HG03103 (cell line): ENCODE data around the gene RTN1.
"Not testable (repeated sequence)": the region's sequence is repeated elsewhere in the genome, so short reads cannot be mapped to it uniquely, and the experiment has no call there.

Experiments
- ATAC-seq: cut with Tn5 transposase; IDR thresholded peaks from one replicate; pipeline ENCODE4 v1.9.1; 2021; ENCODE audit warnings: low read depth; ENCODE audit not compliant: unreplicated experiment

The RTN1 gene

GRCh38 chr14:59707778-59708561 is 162.6 kb downstream of the RTN1 start:
- ATAC-seq = no peak

DNA sequence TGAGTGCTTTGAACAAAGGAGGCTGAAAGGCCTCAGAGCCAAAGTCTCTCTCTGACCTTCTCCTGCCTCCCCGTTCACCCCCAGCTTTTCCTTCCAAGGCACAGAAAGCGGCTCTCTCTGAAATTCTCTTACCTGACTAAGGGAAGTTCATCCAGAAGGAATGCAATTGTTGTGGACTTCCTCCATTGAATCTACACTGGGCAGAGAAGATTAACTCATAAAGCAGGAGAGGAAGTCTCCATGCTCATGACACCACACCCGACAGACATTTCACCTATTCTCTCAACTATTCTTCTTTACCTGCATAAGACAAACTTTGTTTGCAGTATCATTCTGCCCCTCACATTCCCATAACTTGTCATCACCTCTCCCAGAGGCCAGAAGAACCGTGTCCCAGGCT is 164.7 kb downstream of the RTN1 start:
- ATAC-seq = no peak

GRCh38 chr14:59705245-59705644 is 165.3 kb downstream of the RTN1 start:
- no peak for ATAC-seq

GRCh38 chr14:59704054-59704645 is 166.4 kb downstream of the RTN1 start:
- ATAC-seq = no peak

- no peak for ATAC-seq
These were observed 171.1 kb downstream of the RTN1 start for GRCh38 chr14:59699442-59699841.

- ATAC-seq = no peak
These were observed 171.8 kb downstream of the RTN1 start for GRCh38 chr14:59698793-59699192.

- ATAC-seq = no peak
These were observed 175.4 kb downstream of the RTN1 start for GRCh38 chr14:59695198-59695597.

GRCh38 chr14:59691266-59691665 is 179.3 kb downstream of the RTN1 start:
- no peak for ATAC-seq

- ATAC-seq = no peak
These were observed 180.2 kb downstream of the RTN1 start for GRCh38 chr14:59690426-59690825.

- peak; percentile 100 for ATAC-seq
These were observed 182.1 kb downstream of the RTN1 start for GRCh38 chr14:59688224-59689170.

GRCh38 chr14:59687663-59688062 is 182.9 kb downstream of the RTN1 start:
- no peak for ATAC-seq

- ATAC-seq = no peak
These were observed 190.7 kb downstream of the RTN1 start for GRCh38 chr14:59679872-59680271.

DNA sequence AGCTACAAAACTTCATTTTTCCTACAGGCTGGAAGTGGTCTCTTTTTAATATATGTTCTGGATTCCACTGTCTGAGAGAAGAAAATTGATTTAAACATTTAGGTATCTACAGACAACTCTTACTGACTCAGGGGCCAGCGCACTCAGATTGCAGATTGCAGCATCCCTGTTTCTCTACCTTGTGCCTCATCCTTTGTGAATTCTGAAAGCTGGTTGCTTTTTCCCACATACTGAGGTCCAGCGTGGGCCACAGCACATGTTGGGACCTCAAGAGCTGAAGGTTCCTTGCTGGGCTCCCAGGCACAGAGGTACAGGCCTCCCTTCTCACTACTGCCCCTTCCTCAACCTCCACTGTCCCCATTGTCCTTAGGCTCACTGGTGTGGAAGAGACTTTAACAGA is 192.2 kb downstream of the RTN1 start:
- ATAC-seq = no peak

DNA sequence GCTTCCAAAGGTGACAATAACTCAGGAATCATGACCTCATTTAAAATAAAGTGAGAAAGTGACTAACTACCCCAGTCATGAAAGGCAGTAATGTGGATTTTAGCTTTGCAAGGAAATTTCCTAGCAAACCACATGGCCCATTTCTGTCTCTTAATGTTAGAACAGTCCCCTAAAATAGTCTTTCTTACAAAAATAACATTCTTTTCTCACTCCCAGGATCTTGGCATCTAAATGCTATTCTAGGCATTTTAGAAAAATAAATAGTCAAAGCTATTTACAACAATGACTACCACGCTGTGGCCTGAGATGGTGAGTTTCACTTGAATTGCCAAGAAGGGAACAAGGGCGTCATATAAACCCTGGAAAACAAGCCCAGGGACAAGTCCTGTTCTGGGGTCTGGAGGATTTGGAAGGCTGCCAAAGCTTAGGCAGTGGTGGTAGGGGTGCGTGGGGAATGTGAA is 192.8 kb downstream of the RTN1 start:
- ATAC-seq = no peak

GRCh38 chr14:59675394-59675793 is 195.2 kb downstream of the RTN1 start:
- no peak for ATAC-seq

GRCh38 chr14:59664741-59665140 is 205.8 kb downstream of the RTN1 start:
- ATAC-seq = no peak

- no peak for ATAC-seq
These were observed 212.8 kb downstream of the RTN1 start for GRCh38 chr14:59657769-59658168.

DNA sequence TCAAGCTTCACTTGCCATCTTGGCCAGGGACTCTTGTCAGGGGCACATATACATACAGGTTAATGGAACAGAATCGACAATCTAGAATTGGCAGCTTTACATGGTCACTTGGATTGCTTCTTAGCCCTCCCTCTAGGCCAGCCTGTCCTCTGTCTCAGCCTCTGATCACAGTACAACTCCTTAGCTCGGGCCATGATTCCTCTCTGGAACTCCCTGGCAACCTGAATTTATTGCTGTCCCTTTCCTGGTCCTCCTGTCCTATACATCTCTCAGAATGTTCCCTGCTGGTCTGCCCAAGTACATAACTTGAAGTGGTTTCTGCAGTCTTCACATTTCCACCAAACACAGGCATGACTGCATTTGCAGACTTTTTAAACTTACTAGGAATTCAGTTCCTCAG is 214.1 kb downstream of the RTN1 start:
- ATAC-seq = no peak

DNA sequence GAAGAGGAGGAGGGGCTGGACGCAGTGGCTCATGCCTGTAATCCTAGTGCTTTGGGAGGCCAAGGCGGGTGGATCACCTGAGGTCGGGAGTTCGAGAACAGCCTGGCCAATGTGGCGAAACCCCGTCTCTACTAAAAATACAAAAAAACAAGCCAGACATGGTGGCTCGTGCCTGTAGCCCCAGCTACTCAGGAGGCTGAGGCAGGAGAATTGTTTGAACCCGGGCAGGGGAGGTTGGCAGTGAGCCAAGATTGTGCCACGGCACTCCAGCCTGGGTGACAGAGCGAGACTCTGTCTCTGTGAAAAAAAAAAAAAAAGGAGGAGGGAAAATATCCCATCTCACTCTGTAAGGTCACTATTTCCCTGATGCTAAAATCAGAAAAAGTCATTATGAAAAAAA is 216.4 kb downstream of the RTN1 start:
- ATAC-seq = not testable (repeated sequence)

DNA sequence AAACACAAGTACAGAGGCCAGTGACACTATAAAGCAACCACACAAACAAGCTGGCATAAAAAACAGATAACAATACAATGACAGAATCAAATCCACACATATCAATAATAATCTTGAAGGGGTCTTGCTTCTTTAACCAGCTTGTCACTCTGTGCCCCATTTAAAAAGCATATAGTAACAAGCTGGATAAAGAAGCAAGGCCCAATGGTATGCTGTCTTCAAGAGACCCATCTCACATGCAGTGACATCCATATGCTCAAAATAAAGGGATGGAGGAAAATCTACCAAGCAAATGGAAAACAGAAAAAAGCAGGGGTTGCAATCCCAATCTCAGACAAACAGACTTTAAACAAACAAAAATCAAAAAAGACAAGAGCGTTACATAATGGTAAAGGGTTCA is 223.7 kb downstream of the RTN1 start:
- ATAC-seq = not testable (repeated sequence)

GRCh38 chr14:59638885-59639284 is 231.7 kb downstream of the RTN1 start:
- ATAC-seq = no peak
